Effector memory CD8-positive, alpha-beta T cell (primary cell): ENCODE results near the gene RGL4.

Experiments
- ATAC-seq: fragments of 150-1000 bp; cut with Tn5 transposase; replicated peaks from 2 replicates; pipeline ENCODE4 v1.10.0; 2021; ENCODE audit warnings: mild to moderate bottlenecking, moderate library complexity
- DNase-seq, 3 experiments: peaks; one replicate each; pipeline ENCODE4 v3.0.0; 2021
- H3K27ac Mint-ChIP-seq, 2 donors: one replicate each; pipeline ENCODE4 v1.8.0; 2022; ENCODE audit warnings: mild to moderate bottlenecking in 2 of 2, mixed read lengths in 2 of 2, moderate library complexity in 2 of 2
- H3K27me3 Mint-ChIP-seq, 2 donors: one replicate each; pipeline ENCODE4 v1.8.0; 2022; ENCODE audit warnings: mixed read lengths in 2 of 2
- H3K36me3 Mint-ChIP-seq: one replicate; pipeline ENCODE4 v1.8.0; 2022; ENCODE audit warnings: mild to moderate bottlenecking, moderate library complexity, mixed read lengths; ENCODE audit not compliant: insufficient read depth
- H3K4me1 Mint-ChIP-seq, 2 donors: one replicate each; pipeline ENCODE4 v1.8.0; 2022; ENCODE audit warnings: low read depth in 2 of 2, mixed read lengths in 2 of 2
- H3K4me3 Mint-ChIP-seq, 2 donors: one replicate each; pipeline ENCODE4 v1.8.0; 2022; ENCODE audit warnings: mild to moderate bottlenecking in 2 of 2, mixed read lengths in 2 of 2, moderate library complexity in 2 of 2
- H3K9me3 Mint-ChIP-seq, 2 donors: one replicate each; pipeline ENCODE4 v1.8.0; 2022; ENCODE audit warnings: mixed read lengths in 2 of 2

Gene RGL4

DNA sequence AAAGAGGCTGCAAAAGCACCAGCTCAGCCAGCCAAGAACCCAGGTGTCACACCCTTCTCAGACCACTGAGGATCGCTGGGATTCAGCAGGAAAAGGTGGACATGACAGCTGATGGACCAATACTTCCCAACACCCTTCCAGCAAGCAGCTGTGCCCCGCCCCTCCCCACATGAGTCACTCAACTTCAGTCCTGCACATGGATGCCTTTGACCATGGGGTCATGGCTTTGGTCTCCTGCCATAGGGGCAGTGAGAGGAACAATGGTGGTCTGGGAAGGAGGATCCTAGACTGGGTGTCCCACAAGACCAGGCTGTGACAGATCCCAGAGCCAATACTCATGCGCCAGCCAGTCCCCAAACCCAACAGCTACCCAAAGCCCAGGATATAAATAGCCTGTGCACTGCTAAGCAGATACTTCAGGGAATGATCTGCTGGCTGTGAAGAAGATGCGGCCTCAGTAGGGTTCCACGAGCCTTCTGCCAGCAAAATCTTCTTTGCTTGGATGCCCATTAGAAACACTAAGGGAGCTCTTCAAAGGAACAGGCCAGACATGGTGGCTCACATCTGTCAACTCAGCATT lies 5.5 kb upstream of the RGL4 start:
- Mint-ChIP-seq H3K9me3 (no peaks in the 10 kb centered on the region), H3K36me3 (peaks cover 3% of the 10 kb centered on the region), H3K27me3 (no peaks in the 10 kb centered on the region), H3K4me1 (no peaks in the 10 kb centered on the region), H3K27ac (peak overlapping the region; percentile 10 to 11), H3K4me3 (no peak overlapping the region)
- DNase-seq = no peak
- no peak for ATAC-seq

DNA sequence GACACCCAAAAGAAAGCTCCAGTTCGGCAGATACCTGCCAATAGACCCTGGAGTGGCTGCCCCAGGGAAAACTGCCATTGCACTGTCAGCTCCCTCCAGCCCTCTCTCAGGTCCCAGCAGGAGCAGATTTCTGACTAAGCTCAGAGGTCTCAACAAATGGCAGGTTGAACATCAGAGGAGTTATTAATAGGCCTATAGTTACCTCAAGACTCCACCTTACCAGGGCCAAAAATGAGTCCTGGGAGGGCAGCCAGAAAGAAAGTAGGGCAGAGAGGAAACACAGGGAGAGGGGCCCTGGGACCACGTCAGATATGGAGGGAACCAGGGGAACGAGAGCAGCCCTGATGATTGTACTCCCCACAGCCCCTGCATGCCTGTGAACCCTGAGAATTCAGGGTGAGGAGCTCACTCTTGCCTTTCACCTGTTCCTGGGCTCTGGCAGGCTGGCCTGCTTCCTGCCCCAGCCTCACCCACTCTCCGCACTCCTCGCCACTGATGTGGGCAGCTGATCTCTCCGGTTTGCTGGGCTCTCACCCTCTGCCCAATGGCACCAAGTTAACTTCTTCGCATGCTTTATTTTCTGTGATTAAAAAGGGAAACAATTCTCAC lies 4.3 kb upstream of the RGL4 start:
- DNase-seq (no peak), ATAC-seq (no peak)
- no peaks in the 10 kb centered on the region for H3K27me3 Mint-ChIP-seq
- H3K9me3 Mint-ChIP-seq = no peaks in the 10 kb centered on the region
- H3K36me3 Mint-ChIP-seq = peaks cover 6% of the 10 kb centered on the region
- no peak overlapping the region for H3K4me3 Mint-ChIP-seq
- H3K27ac Mint-ChIP-seq = peak overlapping the region in 1 of 2 donors; percentile 81
- H3K4me1 Mint-ChIP-seq = peaks cover 0 to 3% of the 10 kb centered on the region in 2 donors

DNA sequence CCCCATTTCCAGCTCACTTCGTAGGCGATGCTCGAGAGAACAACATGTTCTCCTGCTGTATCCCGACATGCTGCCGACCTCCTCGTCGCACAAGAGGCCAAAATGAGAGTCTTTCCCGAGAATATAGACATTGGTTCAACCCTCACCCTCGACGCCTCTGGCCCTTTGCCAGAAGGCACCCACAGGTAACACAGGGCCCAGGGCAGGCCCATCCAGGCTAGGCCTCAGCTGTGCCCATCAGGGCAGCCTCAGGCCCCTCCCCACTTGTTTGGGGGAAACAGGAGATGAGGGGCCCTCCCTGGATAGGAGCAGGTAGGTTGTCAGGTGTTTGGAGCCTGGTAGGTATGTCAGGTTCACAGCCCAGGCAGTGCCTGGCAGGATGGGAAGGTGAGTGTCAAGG lies 2.7 kb upstream of the RGL4 start:
- Mint-ChIP-seq H3K4me3 (no peak overlapping the region), H3K9me3 (no peaks in the 10 kb centered on the region), H3K27ac (peak overlapping the region in 1 of 2 donors; percentile 8), H3K36me3 (peaks cover 10% of the 10 kb centered on the region), H3K27me3 (no peaks in the 10 kb centered on the region), H3K4me1 (peaks cover 0 to 10% of the 10 kb centered on the region in 2 donors)
- ATAC-seq (no peak), DNase-seq (no peak)

DNA sequence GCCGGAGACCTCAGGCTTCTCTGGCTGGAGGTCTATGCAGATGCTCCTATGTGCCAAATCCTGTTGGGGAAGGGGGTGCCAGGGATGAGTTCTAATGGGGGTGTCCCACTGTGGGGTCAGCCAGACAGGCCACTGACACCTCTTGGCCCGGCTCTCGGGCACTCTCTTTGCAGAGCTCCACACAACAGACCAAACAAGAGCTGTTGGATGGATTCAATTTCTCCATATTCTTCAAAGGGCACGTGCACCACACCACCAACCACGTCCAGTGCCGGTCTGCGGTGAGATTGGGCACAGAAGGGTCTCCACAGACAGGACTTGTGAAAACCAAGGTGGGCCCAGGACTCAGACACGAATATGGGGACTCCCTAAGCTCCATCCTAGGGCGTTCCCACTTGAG lies 2.2 kb upstream of the RGL4 start:
- ATAC-seq = no peak
- H3K27ac Mint-ChIP-seq = no peak overlapping the region
- peaks cover 13% of the 10 kb centered on the region for H3K36me3 Mint-ChIP-seq
- no peaks in the 10 kb centered on the region for H3K27me3 Mint-ChIP-seq
- no peak for DNase-seq
- no peak overlapping the region for H3K4me3 Mint-ChIP-seq
- H3K9me3 Mint-ChIP-seq = no peaks in the 10 kb centered on the region
- H3K4me1 Mint-ChIP-seq = peaks cover 0 to 11% of the 10 kb centered on the region in 2 donors

DNA sequence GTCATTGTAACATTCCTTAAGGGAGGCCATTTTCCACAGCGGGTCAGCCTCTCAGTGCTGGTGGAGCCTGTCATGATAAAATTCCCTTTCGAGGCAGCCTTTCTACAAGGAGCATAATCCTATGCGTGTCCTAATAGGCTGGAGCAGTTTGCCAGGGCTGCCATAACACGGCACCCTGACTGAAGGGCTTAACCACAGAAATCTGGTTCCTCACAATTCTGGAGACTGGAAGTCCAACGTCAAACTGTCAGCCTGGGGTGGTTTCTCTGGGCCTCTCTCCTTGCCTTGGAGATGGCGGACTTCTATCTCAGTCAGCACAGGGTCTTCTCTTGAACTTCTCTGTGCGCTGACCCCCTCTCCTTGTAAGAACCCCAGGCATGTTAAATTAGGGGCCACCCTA lies 1.4 kb upstream of the RGL4 start:
- peak overlapping the region in 1 of 2 donors; percentile 8 for H3K27ac Mint-ChIP-seq
- H3K4me3 Mint-ChIP-seq = no peak overlapping the region
- no peak for DNase-seq
- no peaks in the 10 kb centered on the region for H3K27me3 Mint-ChIP-seq
- H3K9me3 Mint-ChIP-seq = no peaks in the 10 kb centered on the region
- ATAC-seq = no peak
- H3K4me1 Mint-ChIP-seq = peaks cover 0 to 11% of the 10 kb centered on the region in 2 donors
- H3K36me3 Mint-ChIP-seq = peaks cover 13% of the 10 kb centered on the region

DNA sequence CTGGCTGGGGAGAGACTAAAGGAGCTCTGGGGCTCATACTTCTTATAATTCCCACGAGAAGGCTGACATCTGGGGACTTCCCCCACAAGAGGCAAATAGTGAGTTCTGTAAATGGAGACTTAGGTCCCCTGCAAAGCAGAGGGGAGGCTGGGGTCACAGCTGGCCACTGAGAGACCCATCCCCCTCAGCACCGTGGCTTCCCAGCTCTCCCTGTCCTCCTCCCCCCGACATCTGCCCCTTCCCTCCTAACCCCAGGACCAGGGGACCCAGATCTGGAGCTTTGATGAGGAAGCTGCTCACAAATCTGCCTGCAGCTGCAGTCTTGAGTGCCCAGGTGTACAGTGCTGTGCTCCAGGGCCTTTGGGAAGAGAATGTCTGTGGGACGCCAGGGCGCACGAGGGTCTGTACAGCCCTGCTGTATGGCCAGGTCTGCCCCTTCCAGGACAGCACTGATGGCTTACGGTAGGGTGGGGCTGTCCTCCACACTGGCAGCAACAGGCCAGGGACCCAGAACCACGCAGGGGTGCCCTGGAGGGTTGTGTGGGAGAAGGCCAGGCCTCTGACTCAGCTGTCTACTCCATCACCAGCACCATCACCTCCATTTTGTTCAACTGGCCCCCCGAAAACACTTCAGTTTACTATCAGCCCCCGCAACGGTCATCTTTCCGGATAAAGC lies 1.1 kb downstream of the RGL4 start:
- Mint-ChIP-seq H3K27ac (peak overlapping the region in 1 of 2 donors; percentile 50), H3K4me3 (no peak overlapping the region), H3K36me3 (peaks cover 13% of the 10 kb centered on the region), H3K27me3 (no peaks in the 10 kb centered on the region), H3K4me1 (peaks cover 20 to 33% of the 10 kb centered on the region in 2 donors), H3K9me3 (no peaks in the 10 kb centered on the region)
- DNase-seq (no peak), ATAC-seq (no peak)

DNA sequence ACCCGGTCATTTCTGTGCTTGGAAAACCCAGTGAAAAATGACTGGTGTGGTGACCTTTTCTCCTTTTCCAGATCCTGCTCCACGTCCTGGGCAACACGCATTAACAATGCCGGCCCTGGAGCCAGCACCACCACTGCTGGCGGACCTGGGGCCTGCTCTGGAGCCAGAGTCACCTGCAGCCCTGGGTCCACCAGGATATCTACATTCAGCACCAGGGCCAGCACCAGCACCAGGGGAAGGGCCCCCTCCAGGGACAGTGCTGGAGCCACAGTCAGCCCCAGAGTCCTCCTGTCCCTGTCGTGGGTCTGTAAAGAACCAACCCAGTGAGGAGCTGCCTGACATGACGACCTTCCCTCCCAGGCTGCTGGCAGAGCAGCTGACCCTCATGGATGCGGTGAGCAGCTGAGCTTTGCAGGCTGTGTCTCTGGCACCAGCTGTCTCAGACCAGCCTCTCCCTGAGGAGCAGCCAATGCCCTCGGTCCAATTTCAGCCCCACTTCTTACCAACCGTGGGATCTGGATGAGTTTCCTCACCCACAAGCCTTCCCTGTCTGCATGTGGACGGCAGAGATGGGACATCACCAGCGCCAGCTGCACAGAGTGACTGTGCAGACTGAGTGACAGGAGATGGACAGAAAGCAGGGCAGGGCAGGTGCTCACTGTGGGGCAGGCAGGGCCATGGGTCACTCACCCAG lies 1.9 kb downstream of the RGL4 start:
- ATAC-seq (no peak), DNase-seq (no peak)
- Mint-ChIP-seq H3K36me3 (peaks cover 15% of the 10 kb centered on the region), H3K4me3 (no peak overlapping the region), H3K27me3 (no peaks in the 10 kb centered on the region), H3K9me3 (no peaks in the 10 kb centered on the region), H3K4me1 (peaks cover 27 to 40% of the 10 kb centered on the region in 2 donors), H3K27ac (peak overlapping the region; percentile 100)

DNA sequence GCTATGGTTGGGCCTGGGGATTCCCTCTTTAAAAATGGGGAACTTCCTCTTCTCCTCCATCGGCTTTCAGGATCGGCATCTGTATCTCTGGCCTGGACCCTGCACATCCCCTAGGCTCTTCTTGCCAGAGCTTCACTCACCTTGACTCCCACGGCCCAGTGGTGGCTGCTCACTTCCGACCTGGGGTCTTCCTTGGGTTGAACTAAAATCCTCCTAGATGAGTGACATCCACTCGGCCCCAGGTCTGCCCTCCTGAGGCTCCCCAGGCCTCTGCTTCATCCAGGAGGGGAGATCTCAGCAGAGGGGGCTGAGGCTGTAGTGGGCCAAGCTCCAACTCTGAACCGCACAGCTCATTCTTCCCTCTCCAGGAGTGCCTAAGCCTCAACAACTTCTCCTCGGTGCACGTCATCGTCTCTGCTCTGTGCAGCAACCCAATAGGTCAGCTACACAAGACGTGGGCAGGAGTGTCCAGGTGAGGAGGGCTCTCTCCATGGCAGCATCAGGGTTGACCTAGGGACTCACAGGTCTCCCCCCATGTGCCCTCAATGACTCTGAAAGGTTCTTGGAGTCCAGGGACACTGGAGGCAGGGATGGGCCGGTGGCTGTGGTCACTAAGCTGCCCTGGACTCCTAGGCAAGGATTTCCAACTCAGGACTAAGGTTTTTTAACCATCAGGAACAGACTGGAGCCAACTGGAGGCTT lies 3.3 kb downstream of the RGL4 start:
- H3K4me1 Mint-ChIP-seq = peaks cover 28 to 42% of the 10 kb centered on the region in 2 donors
- no peaks in the 10 kb centered on the region for H3K9me3 Mint-ChIP-seq
- no peaks in the 10 kb centered on the region for H3K27me3 Mint-ChIP-seq
- DNase-seq (no peak), ATAC-seq (no peak)
- H3K36me3 Mint-ChIP-seq = peaks cover 16% of the 10 kb centered on the region
- no peak overlapping the region for H3K4me3 Mint-ChIP-seq
- peak overlapping the region; percentile 100 for H3K27ac Mint-ChIP-seq

DNA sequence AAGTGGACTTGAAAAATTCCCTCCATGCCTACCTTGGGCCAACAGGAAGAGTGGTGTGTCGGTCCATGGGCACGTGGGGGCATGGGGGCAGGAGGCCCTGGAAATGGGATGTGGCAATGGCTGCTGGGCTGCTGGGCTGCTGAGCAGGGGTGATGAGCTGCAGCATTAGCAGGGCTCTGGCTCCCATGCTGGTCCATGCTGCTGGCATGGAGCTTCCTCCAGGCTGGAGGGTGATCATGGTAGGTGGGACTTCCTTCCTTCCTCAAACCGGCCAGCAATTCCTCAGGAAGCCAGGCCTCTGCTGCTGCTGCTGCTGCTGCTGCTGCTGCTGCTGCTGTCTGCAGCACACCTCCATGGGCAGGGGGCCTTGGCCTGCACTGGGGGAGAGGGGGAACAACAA lies 4.3 kb downstream of the RGL4 start:
- no peak for DNase-seq
- H3K27me3 Mint-ChIP-seq = no peaks in the 10 kb centered on the region
- H3K9me3 Mint-ChIP-seq = no peaks in the 10 kb centered on the region
- peaks cover 24% of the 10 kb centered on the region for H3K36me3 Mint-ChIP-seq
- peak overlapping the region; percentile 100 for H3K27ac Mint-ChIP-seq
- peak overlapping the region; percentile 93 to 96 for H3K4me3 Mint-ChIP-seq
- no peak for ATAC-seq
- H3K4me1 Mint-ChIP-seq = peaks cover 28 to 44% of the 10 kb centered on the region in 2 donors

DNA sequence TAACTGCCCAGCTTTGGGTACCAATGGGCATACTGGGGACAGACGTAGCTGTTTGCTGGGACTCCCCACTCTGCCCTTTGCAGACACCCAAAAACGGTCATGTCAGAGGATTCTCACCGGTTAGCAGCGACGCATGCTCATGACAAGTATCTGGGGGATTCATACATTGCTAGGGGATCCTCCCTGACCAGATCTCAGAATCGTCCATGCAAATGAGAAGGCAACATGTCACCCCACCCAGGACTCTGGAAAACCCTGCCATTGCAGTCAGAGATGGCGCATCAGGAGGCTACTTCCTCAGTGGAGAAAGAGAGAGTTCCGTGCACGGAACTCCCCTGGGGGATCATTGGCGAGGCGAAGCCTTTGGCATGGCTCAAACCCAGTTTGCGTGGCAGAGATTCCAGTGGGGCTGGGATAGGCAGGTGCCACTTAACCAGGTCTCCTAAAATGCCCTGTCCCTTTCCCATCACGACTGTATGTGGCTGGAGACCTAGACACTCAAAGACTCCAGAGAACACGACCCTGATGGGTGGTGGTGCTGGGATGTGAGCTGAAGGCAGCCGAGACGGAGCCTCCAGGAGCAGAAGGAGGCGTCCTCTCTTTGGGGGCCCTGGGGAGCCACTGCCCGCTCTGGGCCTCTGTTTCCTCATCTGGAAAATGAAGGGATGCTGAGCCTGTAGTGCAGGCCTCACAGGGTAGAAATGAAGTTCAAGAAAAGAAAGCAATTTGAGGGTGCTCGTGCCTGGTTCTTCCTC lies 4.9 kb downstream of the RGL4 start:
- no peaks in the 10 kb centered on the region for H3K27me3 Mint-ChIP-seq
- DNase-seq = no peak
- H3K36me3 Mint-ChIP-seq = peaks cover 27% of the 10 kb centered on the region
- H3K4me1 Mint-ChIP-seq = peaks cover 28 to 42% of the 10 kb centered on the region in 2 donors
- ATAC-seq = no peak
- no peaks in the 10 kb centered on the region for H3K9me3 Mint-ChIP-seq
- H3K27ac Mint-ChIP-seq = peak overlapping the region; percentile 100
- H3K4me3 Mint-ChIP-seq = peak overlapping the region; percentile 93 to 96

DNA sequence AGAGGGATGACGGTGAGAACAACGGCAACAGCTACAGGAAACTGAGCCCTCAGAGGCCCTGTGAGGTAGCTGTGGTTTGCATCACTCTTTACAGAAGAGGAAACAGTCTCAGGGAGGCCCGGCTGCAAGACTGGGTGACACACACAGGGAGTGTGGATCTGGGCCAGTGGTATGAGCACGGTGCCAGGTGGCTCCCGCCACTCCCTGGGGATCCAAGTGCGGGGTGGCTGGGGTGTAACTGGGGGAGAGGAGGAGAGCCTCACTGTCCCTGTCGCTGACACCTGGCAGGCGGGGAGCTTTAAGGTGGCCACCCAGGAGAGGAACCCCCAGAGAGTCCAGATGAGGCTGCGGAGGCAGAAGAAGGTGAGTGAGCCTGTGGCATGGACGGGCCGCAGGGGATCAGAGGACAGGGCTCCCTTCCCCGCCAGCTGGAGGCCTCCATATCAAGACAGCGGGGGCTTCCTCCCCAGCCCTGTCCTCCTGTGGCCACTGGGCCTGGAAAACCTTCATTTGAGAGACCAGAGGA lies 5.6 kb downstream of the RGL4 start:
- DNase-seq = peak; percentile 67 to 74 (median 68)

More for the DNA sequence above, 5.6 kb downstream of the RGL4 start:
- H3K9me3 Mint-ChIP-seq = no peaks in the 10 kb centered on the region
- peak overlapping the region; percentile 100 for H3K27ac Mint-ChIP-seq
- ATAC-seq = peak; percentile 99
- peaks cover 29 to 41% of the 10 kb centered on the region in 2 donors for H3K4me1 Mint-ChIP-seq
- peaks cover 27% of the 10 kb centered on the region for H3K36me3 Mint-ChIP-seq
- H3K4me3 Mint-ChIP-seq = peak overlapping the region; percentile 93 to 96
- H3K27me3 Mint-ChIP-seq = no peaks in the 10 kb centered on the region
